ENCODE data around the gene MYB. TPM values are rescaled to one million over a fixed set of nuclear protein-coding genes. Genes with fewer than 3 reads are reported as not detected.

The MYB gene
- polyA plus RNA-seq, 1 experiment, result 0.10 TPM

DNA sequence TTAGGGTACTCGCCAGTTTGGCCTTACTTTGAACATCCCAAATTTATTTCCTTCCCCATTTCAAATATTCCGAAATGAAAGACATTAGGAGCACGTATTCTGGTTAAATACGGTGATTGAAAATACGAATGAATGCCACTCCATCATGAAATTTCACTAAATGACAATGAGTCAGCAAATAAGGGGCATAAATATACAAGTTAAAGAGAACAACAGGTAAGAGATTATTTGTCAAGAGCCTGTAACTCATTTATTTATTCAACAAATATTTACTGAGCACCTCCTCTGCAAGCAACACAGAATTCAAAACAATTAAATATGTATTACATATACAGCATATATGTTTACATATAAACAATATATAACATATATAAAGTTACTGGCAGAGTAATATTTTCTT, 44.8 kb downstream of the MYB start:
- DNase-seq (ENCODE audit: low read depth, low spot score), result no peak
- H3K4me3 ChIP-seq (ENCODE audit: low read depth, low read length), result no peak overlapping the region
- peaks cover 4% of the 10 kb centered on the region for H3K27me3 ChIP-seq (ENCODE audit: control insufficient read depth, insufficient read depth, low read length)
- CTCF ChIA-PET, result no interaction called here
- no peak for TF ChIP-seq CTCF (IDR thresholded peaks at IDR 0.05; ENCODE audit: low read depth, low read length)
- H3K9me3 ChIP-seq (ENCODE audit: control insufficient read depth, insufficient read depth, low read length), result no peaks in the 10 kb centered on the region
- POLR2A ChIA-PET, result no interaction called here
- H3K27ac ChIP-seq (ENCODE audit: low read depth, low read length), result no peak overlapping the region

- DNase-seq (ENCODE audit: low read depth, low spot score), result no peak
- no peaks in the 10 kb centered on the region for H3K9me3 ChIP-seq (ENCODE audit: control insufficient read depth, insufficient read depth, low read length)
- H3K27ac ChIP-seq (ENCODE audit: low read depth, low read length), result no peak overlapping the region
- TF ChIP-seq CTCF (IDR thresholded peaks at IDR 0.05; ENCODE audit: low read depth, low read length), result no peak
- H3K27me3 ChIP-seq (ENCODE audit: control insufficient read depth, insufficient read depth, low read length), result peaks cover 4% of the 10 kb centered on the region
- POLR2A ChIA-PET, result no interaction called here
- no peak overlapping the region for H3K4me3 ChIP-seq (ENCODE audit: low read depth, low read length)
- CTCF ChIA-PET, result no interaction called here
Observed at GRCh38 chr6:135226537-135226936, 45.4 kb downstream of the MYB start.

- no peak for TF ChIP-seq CTCF (IDR thresholded peaks at IDR 0.05; ENCODE audit: low read depth, low read length)
- H3K27ac ChIP-seq (ENCODE audit: low read depth, low read length), result no peak overlapping the region
- CTCF ChIA-PET, result no interaction called here
Observed at GRCh38 chr6:135227349-135227748, 46.2 kb downstream of the MYB start.

GRCh38 chr6:135227758-135228157, 46.6 kb downstream of the MYB start:
- H3K27me3 ChIP-seq (ENCODE audit: control insufficient read depth, insufficient read depth, low read length), result peaks cover 4% of the 10 kb centered on the region
- TF ChIP-seq CTCF (IDR thresholded peaks at IDR 0.05; ENCODE audit: low read depth, low read length), result no peak
- DNase-seq (ENCODE audit: low read depth, low spot score), result no peak
- H3K9me3 ChIP-seq (ENCODE audit: control insufficient read depth, insufficient read depth, low read length), result no peaks in the 10 kb centered on the region
- H3K4me3 ChIP-seq (ENCODE audit: low read depth, low read length), result no peak overlapping the region
- ChIA-PET CTCF (no interaction called here), POLR2A (interaction anchor here (0.6 kb wide), 1 partner anchor 53 kb away, joined by 3 read pairs; no protein-coding TSS in a partner anchor)
- no peak overlapping the region for H3K27ac ChIP-seq (ENCODE audit: low read depth, low read length)

More at GRCh38 chr6:135227349-135227748, 46.2 kb downstream of the MYB start:
- H3K27me3 ChIP-seq (ENCODE audit: control insufficient read depth, insufficient read depth, low read length), result peaks cover 4% of the 10 kb centered on the region
- H3K9me3 ChIP-seq (ENCODE audit: control insufficient read depth, insufficient read depth, low read length), result no peaks in the 10 kb centered on the region
- DNase-seq (ENCODE audit: low read depth, low spot score), result no peak
- POLR2A ChIA-PET, result no interaction called here
- H3K4me3 ChIP-seq (ENCODE audit: low read depth, low read length), result no peak overlapping the region

- CTCF ChIA-PET, result no interaction called here
- no peak for TF ChIP-seq CTCF (IDR thresholded peaks at IDR 0.05; ENCODE audit: low read depth, low read length)
Observed at GRCh38 chr6:135228486-135228885, 47.4 kb downstream of the MYB start.

More at GRCh38 chr6:135228486-135228885, 47.4 kb downstream of the MYB start:
- H3K27me3 ChIP-seq (ENCODE audit: control insufficient read depth, insufficient read depth, low read length), result peaks cover 4% of the 10 kb centered on the region
- no peak for DNase-seq (ENCODE audit: low read depth, low spot score)
- POLR2A ChIA-PET, result interaction anchor here (0.6 kb wide), 1 partner anchor 52 kb away, joined by 3 read pairs; no protein-coding TSS in a partner anchor
- no peaks in the 10 kb centered on the region for H3K9me3 ChIP-seq (ENCODE audit: control insufficient read depth, insufficient read depth, low read length)
- H3K27ac ChIP-seq (ENCODE audit: low read depth, low read length), result no peak overlapping the region
- H3K4me3 ChIP-seq (ENCODE audit: low read depth, low read length), result no peak overlapping the region

Measured in AG04450 (cell line).